HL-60 (cell line): Measurements from ENCODE around the gene CXCL14.

Source experiments
- DNase-seq, 2 experiments: peaks; one replicate each; pipeline ENCODE4 v3.0.0-alpha.2; 2010 to 2020; ENCODE audit warnings: low read depth in 1 of 2, low spot score in 1 of 2
- H3K27ac ChIP-seq: fragments of 250-450 bp; sonication (Bioruptor Pico); replicated peaks from 2 replicates; pipeline ENCODE4 v1.5.1; 2020; ENCODE audit warnings: mild to moderate bottlenecking, moderate library complexity
- H3K27me3 ChIP-seq: fragments of 250-450 bp; sonication (Bioruptor Pico); 2 replicates; pipeline ENCODE4 v1.5.1; 2021; ENCODE audit warnings: mild to moderate bottlenecking, moderate library complexity; ENCODE audit not compliant: insufficient read depth, poor library complexity, severe bottlenecking
- H3K4me3 ChIP-seq: replicated peaks from 2 replicates; pipeline ENCODE4 v1.5.1; 2011; ENCODE audit warnings: mild to moderate bottlenecking, control low read depth, low read length; ENCODE audit not compliant: insufficient read depth
- CTCF ChIP-seq: IDR thresholded peaks from one replicate; pipeline ENCODE4 v1.5.1; 2011; ENCODE audit warnings: low read length, control low read depth, inconsistent platforms; ENCODE audit not compliant: insufficient read depth
- GABPA ChIP-seq: IDR thresholded peaks from 2 replicates; pipeline ENCODE4 v1.6.1; 2012; ENCODE audit warnings: low read depth
- POLR2AphosphoS5 ChIP-seq: IDR thresholded peaks from 2 replicates; pipeline ENCODE4 v1.6.1; 2012; ENCODE audit warnings: low read depth
- SPI1 ChIP-seq: IDR thresholded peaks from 2 replicates; pipeline ENCODE4 v1.6.1; 2012; ENCODE audit warnings: low read depth, mild to moderate bottlenecking, borderline replicate concordance
- TF ChIP-seq, protein P1 (sequence below): IDR thresholded peaks from 2 replicates; pipeline ENCODE4 v1.6.1; 2012; ENCODE audit warnings: low read depth; ENCODE audit not compliant: insufficient replicate concordance

Gene CXCL14

DNA sequence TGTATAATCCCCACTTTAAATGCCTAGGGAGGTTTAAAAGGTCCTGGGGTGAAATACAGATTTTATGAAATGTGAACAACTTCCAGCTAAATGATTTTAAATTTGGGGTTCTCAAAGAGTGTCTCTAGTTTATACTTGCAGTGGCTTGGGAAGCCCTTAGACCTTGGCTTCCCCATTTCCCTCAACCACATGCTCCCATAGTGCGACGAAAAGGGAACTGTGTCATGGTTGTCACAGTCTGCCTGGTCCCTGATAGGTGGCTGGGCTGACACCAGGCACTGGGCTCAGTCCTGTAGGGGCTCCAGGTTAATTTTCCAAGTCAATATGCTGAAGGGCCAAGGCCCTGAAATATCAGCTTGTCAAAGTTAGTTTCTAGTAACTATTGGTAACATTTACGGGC is 10.4 kb upstream of the CXCL14 start:
- no peaks in the 10 kb centered on the region for H3K27me3 ChIP-seq
- H3K27ac ChIP-seq: no peak overlapping the region
- TF ChIP-seq SPI1: peak; percentile 62; the same call in 1 of the 2 replicates
- no peak for TF ChIP-seq CTCF
- DNase-seq: peak in 1 of 2 experiments; percentile 19
- H3K4me3 ChIP-seq: no peak overlapping the region

GRCh38 chr5:135587721-135588663 is 9.2 kb upstream of the CXCL14 start:
- no peak overlapping the region for H3K4me3 ChIP-seq
- H3K27me3 ChIP-seq: no peaks in the 10 kb centered on the region
- DNase-seq: no peak
- TF ChIP-seq POLR2AphosphoS5 (no peak), GABPA (no peak)
- no peak overlapping the region for H3K27ac ChIP-seq

GRCh38 chr5:135584918-135585317 is 6.1 kb upstream of the CXCL14 start:
- no peak for TF ChIP-seq GABPA
- TF ChIP-seq POLR2AphosphoS5: no peak
- no peak for TF ChIP-seq CTCF
- TF ChIP-seq, protein P1, sequence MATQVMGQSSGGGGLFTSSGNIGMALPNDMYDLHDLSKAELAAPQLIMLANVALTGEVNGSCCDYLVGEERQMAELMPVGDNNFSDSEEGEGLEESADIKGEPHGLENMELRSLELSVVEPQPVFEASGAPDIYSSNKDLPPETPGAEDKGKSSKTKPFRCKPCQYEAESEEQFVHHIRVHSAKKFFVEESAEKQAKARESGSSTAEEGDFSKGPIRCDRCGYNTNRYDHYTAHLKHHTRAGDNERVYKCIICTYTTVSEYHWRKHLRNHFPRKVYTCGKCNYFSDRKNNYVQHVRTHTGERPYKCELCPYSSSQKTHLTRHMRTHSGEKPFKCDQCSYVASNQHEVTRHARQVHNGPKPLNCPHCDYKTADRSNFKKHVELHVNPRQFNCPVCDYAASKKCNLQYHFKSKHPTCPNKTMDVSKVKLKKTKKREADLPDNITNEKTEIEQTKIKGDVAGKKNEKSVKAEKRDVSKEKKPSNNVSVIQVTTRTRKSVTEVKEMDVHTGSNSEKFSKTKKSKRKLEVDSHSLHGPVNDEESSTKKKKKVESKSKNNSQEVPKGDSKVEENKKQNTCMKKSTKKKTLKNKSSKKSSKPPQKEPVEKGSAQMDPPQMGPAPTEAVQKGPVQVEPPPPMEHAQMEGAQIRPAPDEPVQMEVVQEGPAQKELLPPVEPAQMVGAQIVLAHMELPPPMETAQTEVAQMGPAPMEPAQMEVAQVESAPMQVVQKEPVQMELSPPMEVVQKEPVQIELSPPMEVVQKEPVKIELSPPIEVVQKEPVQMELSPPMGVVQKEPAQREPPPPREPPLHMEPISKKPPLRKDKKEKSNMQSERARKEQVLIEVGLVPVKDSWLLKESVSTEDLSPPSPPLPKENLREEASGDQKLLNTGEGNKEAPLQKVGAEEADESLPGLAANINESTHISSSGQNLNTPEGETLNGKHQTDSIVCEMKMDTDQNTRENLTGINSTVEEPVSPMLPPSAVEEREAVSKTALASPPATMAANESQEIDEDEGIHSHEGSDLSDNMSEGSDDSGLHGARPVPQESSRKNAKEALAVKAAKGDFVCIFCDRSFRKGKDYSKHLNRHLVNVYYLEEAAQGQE: no peak
- no peak for TF ChIP-seq SPI1
- Histone ChIP-seq H3K27ac (no peak overlapping the region), H3K4me3 (no peak overlapping the region), H3K27me3 (no peaks in the 10 kb centered on the region)
- DNase-seq: no peak

- Histone ChIP-seq H3K27me3 (no peaks in the 10 kb centered on the region), H3K27ac (no peak overlapping the region), H3K4me3 (no peak overlapping the region)
- TF ChIP-seq POLR2AphosphoS5: no peak
- TF ChIP-seq CTCF: no peak
- no peak for TF ChIP-seq GABPA
- TF ChIP-seq, protein P1: no peak
- TF ChIP-seq SPI1: no peak
- DNase-seq: no peak
Observed at GRCh38 chr5:135584276-135584675, 5.5 kb upstream of the CXCL14 start.
